Measurements from ENCODE around the gene RET.

The RET gene

DNA sequence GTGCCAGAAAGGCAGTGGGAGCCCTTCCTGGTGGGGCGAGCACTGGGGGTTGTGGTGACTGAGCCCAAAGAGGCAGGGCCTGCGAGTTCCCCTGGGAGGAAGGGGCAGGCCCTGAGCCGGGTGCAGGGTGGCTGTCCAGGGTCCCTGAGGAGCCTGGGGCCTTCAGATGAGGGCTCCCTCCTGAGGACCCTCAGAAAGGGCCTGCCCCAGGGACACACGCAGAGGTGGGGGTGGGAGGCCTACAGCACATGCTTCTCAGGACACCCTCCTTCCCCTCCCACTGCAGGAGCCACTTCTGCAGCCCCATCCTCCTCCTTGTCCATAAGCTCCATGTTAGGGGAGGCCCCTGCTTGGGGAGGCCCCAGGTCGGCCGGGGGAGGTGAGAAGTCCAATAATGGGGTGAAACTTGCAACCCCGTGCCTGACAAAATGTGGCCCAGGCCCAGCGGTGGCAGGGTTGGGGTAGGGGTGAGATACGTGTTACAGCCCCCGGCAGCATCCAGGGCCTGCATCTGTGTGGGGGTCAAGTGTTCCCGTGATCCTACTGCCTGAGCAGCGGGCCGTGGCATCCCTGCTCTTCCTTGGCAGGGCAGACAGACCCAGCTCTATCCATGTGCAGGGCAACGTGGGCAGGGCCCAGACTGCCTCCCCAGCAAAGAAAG, 31.8 kb upstream of the RET start:
- DNase-seq: no peak

DNA sequence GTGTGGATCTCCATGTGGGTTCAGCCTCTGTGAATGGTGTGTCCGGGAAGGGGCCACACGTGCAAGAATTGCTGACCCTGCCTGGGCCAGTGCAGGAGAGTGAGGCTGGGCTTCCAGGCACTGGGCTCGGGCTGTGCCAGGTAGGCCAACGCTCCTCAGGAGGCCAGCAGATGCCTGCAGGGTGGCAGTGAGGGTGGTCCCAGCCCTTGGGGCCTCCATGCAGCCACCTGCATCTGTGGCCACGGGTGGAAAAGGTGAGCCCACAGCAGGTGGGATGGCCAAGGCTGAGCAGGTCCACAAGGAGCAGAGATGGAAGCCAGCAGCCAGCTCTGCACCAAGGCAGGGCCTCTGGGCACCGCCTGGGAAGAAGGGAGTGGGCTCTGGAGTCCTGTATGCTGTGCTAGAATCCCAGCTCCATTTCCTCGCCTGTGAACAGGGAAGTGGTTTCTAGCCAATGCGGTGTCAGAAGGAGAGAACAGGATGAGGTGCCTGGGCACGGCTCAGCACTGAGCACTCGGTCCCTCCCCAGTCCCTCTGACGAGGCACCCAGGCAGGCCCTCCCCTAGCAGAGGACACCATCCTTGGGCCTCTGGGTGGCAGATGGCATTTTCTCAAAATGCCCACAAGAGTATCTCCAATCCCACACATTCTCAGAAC, 31.1 kb upstream of the RET start:
- no peak for DNase-seq

DNA sequence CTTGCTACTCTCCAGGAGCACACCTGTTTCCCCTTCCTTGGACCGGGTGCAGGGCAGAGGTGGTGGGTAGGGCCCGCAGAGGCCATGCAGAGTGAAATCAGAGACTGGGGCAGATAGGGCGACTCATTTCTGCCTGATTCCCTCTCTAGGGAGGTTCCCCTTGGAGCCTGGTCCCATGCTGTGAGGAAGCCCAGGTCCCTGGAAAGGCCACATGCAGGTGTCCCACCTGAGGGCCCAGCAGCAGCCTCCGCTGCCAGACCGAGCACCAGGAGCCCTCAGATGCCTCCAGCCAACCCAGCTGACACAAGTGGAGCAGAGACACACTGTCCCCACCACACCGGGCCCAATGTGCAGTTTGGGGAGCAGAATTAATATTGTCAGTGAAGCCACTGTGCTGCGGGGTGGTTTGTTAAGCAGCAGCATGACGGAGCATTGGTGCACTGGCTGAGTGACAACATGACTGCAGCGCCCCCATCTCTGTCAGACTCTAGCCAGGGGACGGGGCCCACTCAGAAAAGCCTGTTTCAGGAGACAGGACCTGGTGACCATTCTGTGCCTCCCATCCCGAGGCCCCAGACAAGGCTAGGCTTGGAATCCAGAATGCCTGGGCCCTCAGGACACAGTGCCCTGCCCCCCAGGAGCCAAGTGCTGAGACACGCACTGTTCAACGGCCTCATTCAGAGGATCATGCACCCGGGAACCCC, 30.4 kb upstream of the RET start:
- DNase-seq: no peak

DNA sequence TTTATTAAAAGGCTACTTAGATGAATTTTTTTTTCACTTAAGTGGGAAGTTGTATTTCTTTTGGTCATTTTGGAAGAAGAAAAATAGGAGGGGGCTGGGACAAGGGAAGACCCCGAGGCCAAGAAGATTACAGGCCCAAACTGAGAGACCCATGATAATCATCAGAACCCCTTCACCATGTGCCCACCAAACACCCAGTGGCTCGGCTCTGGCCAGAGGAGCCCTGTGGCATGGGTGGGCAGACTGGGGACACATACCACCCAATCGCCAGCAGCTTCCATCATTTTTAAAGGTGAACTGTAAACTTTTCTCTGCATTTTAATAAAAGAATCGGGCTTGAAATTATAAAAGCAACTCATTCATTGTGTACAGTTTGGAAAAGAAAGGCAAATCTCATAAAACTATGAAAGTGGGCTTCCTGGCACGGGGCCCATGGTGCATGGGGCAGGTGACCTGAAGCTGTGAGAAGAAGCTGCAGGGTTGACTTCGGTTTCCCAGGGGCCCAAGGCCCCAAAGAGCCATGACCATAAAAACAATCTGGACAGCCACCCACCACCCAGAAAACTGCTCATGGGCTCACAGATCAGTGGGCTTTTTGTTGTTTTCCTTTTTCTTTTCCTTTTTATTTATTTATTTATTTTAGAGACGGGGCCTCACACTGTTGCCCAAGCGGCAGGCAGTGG, 29.4 kb upstream of the RET start:
- DNase-seq: no peak

DNA sequence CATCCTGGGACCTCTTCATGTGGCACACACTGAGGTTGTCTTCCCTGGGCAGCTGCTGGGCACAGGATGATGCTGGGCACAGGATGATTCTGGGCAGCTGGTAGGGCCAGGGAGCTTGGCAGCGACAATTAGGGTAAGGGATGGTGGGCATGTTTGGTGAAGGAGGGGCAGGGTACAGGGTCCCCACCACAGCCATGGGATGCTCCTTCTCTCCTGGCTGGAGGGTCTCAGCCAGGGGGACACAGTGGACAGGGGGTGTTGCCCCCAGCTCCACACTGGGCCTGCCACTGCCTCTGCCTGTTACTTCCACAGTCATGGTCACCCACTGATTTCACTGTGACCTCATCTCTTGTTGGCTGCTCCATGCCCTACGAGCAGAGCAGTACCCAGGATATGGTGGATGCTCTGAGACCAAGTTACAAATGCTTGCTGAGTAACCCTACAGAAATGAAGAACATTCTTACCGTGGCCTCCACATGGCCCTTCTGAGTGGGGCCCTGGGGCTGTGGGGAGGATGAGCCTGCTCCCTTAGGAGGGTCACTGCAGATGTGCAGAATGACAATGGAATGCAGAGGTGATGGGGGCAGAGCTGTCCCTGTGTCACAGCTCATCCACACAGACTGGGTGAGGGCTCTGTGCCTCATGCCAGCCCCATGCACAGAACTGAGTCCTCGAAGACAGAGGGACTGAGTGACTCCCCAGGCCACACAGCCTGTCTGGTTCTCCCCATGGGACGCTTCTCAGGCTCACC, 28.4 kb upstream of the RET start:
- no peak for DNase-seq

DNA sequence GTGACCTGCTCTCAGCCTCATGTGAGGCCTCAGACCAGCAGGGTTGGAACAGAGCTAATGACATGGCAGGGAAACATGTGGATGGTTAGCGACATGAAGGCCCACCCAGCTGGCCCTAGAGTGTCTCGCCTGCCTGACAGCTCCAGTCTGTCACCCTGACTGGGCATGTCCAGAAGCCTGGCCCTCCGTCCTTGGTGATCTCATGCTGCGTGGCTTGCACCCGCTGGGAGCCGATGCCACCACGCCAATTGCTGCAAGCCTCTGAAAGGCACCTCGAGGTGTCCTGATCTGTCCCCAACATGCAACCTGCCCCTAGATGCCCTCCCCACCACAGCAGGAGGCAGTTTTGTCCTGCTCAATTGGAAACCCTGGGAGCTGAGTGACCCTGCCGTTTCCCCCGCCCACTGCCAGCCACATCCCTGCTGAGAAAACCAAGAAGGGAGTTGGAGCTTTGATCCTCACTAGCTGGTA, 27.8 kb upstream of the RET start:
- DNase-seq: no peak

DNA sequence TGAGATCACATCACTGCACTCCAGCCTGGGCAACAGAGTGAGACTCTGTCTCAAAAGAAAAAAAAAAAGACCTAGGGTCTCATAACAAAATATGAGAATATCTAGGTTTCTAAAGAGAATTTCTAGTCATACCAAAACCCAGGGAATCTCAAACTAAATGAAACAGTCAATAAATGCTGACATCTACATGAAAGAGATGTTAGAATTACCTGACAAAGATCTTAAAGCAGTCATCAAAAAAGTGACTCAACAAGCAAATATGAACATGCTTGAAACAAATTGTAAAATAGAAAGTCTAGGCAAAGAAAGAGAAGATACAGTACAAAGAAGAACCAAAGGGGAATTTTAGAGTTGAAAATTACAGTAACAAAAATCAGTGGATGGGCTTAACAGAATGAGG, 26.9 kb upstream of the RET start:
- no peak for DNase-seq

DNA sequence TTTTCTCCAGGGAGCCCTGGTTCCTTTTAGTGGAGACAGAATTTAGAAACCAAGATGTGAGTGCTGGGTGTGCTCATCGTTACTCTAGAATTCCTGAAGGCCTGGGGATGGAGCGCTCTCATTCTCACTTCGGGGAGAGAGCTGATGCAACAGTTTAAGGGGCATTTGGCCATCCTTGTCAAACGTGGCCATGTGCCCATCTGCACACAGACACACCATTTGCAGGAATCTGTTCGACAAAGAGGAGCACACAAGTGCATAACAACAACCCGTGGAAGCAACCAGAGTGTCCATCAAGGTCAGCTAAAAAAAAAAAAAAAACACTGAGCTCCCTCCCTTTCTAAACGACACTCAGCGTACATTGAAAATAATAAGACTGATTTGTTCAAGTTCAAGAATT, 23.0 kb upstream of the RET start:
- no peak for DNase-seq

DNA sequence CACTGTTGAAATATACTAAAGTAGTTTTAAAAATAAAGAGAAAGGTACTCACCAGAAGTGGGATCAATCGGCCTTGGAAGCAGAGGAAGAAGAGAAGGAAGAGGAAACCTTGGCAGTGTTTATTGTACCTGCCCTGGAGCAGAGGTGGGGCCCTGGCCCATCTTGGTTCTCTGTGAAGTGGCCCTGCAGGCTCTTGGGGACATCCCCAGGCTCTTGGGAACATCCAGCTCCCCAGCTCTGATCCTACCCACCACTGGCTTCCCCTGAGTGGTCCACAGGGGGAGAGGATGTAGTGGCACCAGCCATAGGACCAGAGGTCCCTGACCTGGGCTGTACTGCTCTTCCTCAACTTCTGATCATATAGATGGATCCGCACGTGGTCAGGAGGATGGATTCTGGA, 22.3 kb upstream of the RET start:
- no peak for DNase-seq

DNA sequence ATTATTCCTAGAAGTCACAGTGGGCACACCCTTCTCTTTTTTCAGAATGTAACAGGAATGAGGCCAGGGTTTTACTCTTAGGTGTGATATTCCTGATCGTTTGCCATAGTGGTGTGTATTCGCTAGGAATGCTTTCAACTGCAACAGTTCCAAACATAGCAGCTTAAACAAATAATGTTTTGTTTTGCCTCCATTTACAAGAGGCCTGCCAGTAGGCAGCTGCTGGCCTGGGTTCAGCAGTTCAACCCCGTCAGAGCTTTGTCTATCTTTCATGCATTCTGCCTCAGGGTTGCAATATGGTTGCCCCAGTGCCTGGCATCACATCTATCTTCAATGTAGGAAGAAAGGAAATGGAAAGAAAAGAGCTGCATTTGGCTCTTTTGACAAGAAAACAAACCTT, 21.7 kb upstream of the RET start:
- DNase-seq: no peak

DNA sequence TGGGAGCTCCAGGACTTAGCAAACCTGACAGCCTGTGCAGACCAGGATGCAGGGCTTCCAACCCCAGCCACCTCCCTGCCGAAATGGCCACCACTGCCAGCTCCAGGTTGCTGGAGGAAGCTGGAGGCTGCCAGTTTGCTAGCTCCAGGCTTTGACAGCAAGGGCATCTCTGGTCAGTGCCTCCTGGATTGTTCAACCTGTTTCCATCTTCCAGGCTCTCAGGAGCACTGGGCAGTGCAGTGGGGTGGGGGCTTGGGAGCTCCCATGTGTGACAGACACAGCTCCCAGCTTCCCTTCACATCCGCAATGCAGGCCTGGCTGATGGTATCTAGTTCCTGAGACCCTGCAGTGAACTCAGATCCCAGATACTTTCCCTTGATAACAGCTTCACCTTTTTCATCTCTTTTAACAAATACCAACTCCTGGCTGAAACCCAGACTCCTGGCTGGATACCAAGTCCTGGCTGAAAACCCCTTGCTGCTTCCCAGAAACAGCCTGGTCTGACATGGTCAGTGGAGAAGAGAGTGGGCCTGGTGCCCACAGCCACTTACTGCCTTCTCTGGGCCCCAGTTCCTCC, 20.8 kb upstream of the RET start:
- no peak for DNase-seq

DNA sequence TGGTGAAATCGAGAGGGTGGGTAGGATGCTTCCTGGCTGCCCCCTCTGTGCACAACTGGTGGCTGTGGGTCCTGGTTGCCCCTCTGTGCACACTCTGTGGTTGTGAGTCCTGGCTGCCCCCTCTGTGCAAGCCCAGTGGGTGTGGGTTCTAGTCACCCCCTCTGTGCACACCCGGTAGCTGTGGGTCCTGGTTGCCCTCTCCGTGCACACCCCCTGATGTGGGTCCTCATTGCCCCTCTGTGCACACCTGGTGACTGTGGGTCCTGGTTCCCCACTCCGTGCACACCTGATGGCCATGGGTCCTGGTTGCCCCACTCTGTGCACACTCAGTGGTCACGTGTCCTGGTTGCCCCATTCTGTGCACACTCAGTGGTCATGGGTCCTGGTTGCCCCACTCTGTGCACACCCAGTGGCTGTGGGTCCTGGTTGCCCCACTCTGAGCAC, 20.3 kb upstream of the RET start:
- DNase-seq: no peak

DNA sequence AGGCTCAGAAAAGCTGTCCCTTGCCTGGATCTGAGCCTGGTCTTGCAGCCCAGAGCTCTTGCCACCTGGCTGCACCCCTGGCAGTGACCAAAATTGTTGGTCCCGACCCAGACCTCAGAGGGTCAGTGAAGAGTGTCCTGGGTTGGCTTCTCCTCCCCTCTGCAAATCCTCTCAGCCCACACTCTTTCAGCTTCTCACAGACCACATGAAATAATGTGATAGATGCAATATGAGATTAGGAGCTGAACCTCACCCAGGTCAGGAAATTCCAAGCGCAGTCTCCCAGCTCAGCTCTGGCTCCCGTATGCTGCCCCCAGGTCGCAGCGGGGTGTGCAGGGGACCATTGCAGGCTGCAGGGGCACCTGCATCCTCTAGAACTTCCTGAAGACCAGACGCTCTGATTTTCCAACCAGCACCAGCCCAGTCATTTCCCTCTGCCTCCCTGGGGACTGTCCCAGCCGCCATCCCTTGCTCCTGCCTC, 19.6 kb upstream of the RET start:
- DNase-seq: no peak

DNA sequence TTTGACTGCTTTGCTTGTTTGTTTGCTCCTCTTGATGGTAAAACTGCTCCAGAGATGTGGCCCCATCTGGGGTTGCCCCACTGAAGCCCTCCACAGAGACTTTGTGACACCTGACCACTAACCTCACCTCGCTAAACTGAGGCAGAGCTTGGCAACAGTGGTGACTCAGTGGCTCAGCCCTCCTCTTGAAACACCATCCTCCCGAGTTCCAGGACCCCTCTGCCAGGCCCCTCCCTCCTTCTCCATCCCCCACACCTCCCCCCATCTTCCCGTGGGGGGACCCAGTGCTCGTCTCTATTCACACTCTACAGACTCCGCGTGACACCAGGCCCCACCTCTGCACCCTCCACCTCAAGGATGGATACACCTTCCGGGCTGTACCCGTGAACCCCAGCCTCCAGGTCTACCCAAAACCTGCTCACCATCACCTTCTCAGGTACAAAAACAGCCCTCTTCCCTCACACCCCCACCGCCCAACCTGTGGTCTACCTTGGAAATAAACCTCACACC, 19.0 kb upstream of the RET start:
- DNase-seq: no peak

DNA sequence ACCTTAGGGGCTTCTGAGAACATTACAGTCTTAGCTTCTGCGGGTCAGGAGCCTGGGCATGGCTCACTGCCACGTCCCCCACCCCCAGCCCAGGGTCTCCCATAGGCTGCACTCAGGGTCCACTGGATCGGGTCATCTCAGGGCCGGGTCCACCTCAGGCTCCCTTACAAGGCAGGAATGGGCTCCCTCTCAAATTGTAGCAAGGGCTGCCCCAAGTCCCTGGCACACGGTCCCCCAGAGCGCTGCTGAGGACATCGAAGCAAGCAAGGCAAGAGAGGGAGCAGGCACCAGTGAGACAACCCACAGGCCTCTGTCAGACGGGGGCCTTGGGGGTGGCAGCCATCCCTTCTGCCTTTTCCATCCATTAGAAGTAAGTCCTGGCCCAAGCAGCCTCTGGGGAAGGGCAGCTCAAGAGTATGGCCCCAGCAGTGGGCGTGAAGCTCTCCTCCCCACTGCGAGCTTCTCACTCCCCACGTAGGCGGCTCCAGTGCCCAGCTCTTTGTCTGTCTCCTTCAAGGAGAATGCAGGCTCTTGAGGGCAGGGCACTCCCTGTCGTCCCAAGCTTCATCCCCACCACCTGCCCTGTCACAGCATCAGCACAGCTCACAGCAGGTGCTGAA, 18.0 kb upstream of the RET start:
- DNase-seq: no peak

DNA sequence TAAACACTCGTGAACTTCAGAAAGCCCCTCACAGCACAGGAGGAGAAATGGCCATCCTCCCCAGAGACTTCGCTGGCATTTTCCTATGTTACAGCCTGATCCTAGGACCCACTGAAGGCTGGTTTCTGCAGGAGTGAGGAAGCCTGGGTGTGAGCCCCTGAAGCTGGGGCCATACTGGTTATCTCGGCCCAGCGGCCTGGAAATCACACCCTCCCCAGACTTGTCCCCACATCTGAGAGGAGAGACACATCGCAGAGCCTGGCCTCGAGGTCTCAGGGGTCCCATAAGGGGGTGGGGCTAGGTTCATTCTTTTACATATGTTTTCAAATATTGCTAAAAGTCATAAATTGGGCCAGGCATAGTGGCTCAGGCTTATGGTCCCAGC, 17.5 kb upstream of the RET start:
- no peak for DNase-seq

DNA sequence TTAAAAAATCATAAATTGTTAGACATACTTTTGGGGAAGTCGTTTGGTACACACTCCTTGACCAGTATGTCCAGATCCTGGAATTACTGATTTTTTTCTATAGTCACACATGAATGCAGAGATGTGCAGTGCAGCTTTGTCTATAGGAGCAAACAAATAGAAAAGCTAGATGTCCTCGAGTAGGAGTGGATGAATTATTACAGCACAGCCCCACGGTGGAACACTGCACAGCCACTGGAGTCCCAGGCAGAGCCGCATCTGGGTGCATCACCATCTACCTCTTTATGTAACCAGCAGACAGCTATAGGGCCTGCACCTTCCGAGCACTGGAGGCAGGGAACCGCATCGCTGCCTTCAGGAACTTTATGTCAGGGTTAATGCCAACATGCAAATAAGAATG, 17.0 kb upstream of the RET start:
- DNase-seq: no peak

DNA sequence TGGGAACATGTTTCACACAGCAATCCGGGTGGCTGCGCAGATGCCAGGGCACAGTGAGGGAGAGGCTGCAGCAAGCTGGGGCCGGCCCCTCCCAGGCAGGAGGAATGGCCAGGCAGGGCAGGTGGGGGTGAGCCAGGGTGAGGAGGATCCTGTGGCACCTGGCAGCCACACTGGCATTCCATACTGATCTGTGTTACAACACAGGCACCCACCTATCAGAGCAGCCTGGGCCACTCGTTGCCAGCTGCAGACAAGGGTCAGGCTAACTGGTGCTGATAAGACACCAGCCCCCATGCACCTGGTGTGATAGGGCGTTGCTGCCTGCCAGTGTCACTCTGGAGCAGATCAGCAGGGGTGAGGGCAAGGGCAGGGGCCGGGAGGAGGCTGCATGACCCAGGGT, 16.6 kb upstream of the RET start:
- DNase-seq: no peak

DNA sequence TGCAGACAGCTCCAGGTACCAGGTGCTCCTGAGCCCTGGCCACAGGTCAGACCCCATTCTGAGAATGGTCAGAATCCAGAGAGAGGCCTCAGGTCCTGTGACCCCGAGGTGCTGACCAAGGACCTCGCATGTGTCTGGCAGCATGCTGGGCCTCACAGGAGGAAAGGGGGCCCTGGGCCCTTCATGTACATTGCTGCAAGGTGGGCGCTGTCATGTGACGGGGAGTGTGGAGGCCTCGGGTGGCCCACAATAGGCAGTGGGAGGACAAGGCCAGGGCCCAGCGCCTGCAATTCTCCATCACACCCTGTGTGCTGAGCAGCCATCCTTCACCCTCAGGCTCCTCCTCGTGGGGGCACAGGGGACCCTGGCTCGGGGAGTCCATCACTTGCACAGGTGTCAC, 15.5 kb upstream of the RET start:
- DNase-seq: no peak

DNA sequence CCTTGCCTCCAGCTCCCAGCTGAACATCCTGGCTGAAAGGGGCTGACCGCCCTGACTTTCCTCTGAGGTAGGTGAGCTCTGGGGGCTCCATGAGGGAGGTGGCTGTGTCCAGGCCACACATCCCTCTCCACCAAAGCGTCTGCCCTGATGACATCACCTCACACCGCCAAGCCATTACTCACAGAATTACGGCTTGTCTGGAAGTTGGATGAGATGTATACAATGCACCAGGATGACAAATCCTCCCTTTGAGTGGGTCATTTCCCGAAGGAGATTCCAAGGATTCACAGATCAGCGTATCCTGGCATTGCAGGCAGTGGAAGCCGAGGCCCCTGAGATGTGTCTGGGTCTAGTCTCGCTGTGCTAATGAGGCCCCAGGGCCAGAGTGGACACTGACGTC, 15.1 kb upstream of the RET start:
- no peak for DNase-seq

DNA sequence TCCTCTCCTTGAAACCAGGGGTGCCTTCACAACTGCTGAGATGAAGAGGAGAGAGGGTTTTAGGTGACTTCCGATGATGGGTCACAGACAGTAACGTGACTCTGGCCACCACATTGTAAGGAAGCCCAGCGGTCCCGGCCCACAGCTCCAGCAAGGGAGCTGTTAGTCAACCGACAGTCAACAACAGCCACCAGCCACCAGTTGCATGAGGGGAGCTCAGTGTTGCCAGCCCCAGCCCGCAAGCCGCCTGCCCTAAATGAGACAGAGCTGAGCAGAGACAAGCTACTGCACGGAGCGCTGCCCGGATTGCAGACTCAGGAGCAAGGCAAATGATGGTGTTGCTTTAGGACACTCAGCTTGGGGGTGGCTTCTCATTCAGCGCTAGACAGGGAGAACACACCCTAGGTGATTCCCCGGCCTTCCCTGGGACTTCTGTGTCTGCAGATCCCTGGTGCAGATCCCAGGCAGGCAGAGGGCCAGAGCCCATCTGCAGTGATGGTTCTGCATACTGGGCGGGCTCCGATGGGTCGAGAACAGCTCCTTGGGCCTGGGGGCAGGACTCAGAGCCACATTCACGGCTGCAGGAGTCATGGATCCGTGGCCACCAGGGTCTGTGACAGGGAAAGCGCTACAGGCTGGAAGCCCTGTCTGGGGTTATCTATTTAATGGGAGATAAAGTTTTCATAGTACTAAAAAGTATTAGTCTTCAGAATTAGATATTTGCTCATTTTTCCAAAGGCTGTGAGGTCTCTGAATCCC, 14.3 kb upstream of the RET start:
- no peak for DNase-seq
